ENCODE measurements around the gene MYOT. TPM values are rescaled to one million over a fixed set of nuclear protein-coding genes. Genes with fewer than 3 reads are reported as not detected.

The MYOT gene
- total and polyA plus RNA-seq, 2 of the 4 experiments (the other 2 are of a cell fraction), result not detected

- no peak overlapping the region for H3K18ac ChIP-seq (ENCODE audit: low read depth, low read length)
- no peaks in the 10 kb centered on the region for H3K79me1 ChIP-seq (ENCODE audit: low read depth in 1 of 2, low read length in 2 of 2)
- no peak overlapping the region for H3K14ac ChIP-seq (replicated peaks; ENCODE audit: low read depth, low read length)
- no peaks in the 10 kb centered on the region for H4K20me1 ChIP-seq (ENCODE audit: insufficient read depth, low read length)
- no peak overlapping the region for H3K4me2 ChIP-seq (ENCODE audit: low read depth, low read length)
- H2AK9ac ChIP-seq (replicated peaks; ENCODE audit: low read depth, low read length, poor library complexity), result no peak overlapping the region
- H2AK5ac ChIP-seq (ENCODE audit: low read depth, low read length), result no peak overlapping the region
- no peak overlapping the region for H3K4ac ChIP-seq (ENCODE audit: low read depth, low read length)
- H3K4me1 ChIP-seq (ENCODE audit: control insufficient read depth, insufficient read depth, low read length), result no peaks in the 10 kb centered on the region
- dilution Hi-C loops (cut with HindIII; ENCODE audit: low sequenced_read_pairs, unreplicated experiment), result no loop called here
- ATAC-seq (ENCODE audit: low read depth) (no peak), DNase-seq (no peak)
- in situ Hi-C loops (cut with MboI; ENCODE audit: low sequenced_read_pairs), result no loop called here
- no peak overlapping the region for H2BK5ac ChIP-seq (ENCODE audit: low read depth, low read length, poor library complexity, severe bottlenecking)
- H4K5ac ChIP-seq (ENCODE audit: low read depth, low read length), result no peak overlapping the region
- H4K91ac ChIP-seq (ENCODE audit: insufficient read depth, low read depth, low read length), result no peak overlapping the region
- no peak overlapping the region for H3K9ac ChIP-seq (ENCODE audit: low read depth, low read length)
- intact Hi-C loops (cut with micrococcal nuclease), result no loop called here
- no peaks in the 10 kb centered on the region for H3K9me1 ChIP-seq (ENCODE audit: insufficient read depth, low read length)
- H3K27ac ChIP-seq (ENCODE audit: insufficient read depth, low read length), result no peak overlapping the region
- H2AFZ ChIP-seq (replicated peaks; ENCODE audit: low read length, poor library complexity), result no peak overlapping the region
- no peak overlapping the region for H3K56ac ChIP-seq (ENCODE audit: extremely low read depth, insufficient read depth, low read length)
- WGBS, 2 experiments (ENCODE audit: extremely low coverage in 2 of 2, insufficient read length in 1 of 2), result 80% methylated on average over 1 of the region's 1 CpG; no CpG with 5 or more reads in 1 of the 2 experiments
- H3K4me3 ChIP-seq (ENCODE audit: insufficient read depth, low read depth, low read length), result no peak overlapping the region
- TF ChIP-seq MAFK (IDR thresholded peaks at IDR 0.05; ENCODE audit: low read depth, low read length) (no peak), RCOR1 (IDR thresholded peaks at IDR 0.05; ENCODE audit: insufficient replicate concordance, low read length) (no peak), RAD21 (IDR thresholded peaks at IDR 0.05; ENCODE audit: low read length) (no peak), ELK1 (IDR thresholded peaks at IDR 0.05; ENCODE audit: borderline replicate concordance, low read depth, low read length) (no peak), CEBPB (IDR thresholded peaks at IDR 0.05; ENCODE audit: low read depth, low read length) (no peak), MAZ (IDR thresholded peaks at IDR 0.05; ENCODE audit: borderline replicate concordance, low read depth, low read length) (no peak), CHD1 (IDR thresholded peaks at IDR 0.05; ENCODE audit: low read depth, low read length) (no peak), RFX5 (IDR thresholded peaks at IDR 0.05; ENCODE audit: low read depth, low read length) (no peak), NFE2L2 (IDR thresholded peaks at IDR 0.05; ENCODE audit: low read depth, low read length) (no peak), USF2 (IDR thresholded peaks at IDR 0.05; ENCODE audit: low read depth, low read length) (no peak), POLR2A (IDR thresholded peaks at IDR 0.05; ENCODE audit: low read depth, low read length) (no peak), MXI1 (IDR thresholded peaks at IDR 0.05; ENCODE audit: borderline replicate concordance, low read depth, low read length) (no peak), SMC3 (IDR thresholded peaks at IDR 0.05; ENCODE audit: low read depth, low read length) (no peak), FOS (IDR thresholded peaks at IDR 0.05; ENCODE audit: low read depth, low read length) (no peak), BHLHE40 (IDR thresholded peaks at IDR 0.05; ENCODE audit: low read depth, low read length) (no peak)
- TF ChIP-seq, protein P1, sequence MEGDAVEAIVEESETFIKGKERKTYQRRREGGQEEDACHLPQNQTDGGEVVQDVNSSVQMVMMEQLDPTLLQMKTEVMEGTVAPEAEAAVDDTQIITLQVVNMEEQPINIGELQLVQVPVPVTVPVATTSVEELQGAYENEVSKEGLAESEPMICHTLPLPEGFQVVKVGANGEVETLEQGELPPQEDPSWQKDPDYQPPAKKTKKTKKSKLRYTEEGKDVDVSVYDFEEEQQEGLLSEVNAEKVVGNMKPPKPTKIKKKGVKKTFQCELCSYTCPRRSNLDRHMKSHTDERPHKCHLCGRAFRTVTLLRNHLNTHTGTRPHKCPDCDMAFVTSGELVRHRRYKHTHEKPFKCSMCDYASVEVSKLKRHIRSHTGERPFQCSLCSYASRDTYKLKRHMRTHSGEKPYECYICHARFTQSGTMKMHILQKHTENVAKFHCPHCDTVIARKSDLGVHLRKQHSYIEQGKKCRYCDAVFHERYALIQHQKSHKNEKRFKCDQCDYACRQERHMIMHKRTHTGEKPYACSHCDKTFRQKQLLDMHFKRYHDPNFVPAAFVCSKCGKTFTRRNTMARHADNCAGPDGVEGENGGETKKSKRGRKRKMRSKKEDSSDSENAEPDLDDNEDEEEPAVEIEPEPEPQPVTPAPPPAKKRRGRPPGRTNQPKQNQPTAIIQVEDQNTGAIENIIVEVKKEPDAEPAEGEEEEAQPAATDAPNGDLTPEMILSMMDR (conservative IDR thresholded peaks at IDR 0.05; ENCODE audit: low read depth, low read length), result no peak
- no peaks in the 10 kb centered on the region for H3K36me3 ChIP-seq (ENCODE audit: control insufficient read depth, insufficient read depth, low read length)
- no peak overlapping the region for H2BK20ac ChIP-seq (ENCODE audit: low read depth, low read length)
- CTCF ChIA-PET, result interaction anchor here (0.7 kb wide), 1 partner anchor 277 kb away, joined by 3 read pairs; no protein-coding TSS in a partner anchor
- no peaks in the 10 kb centered on the region; the same call in none of the 2 replicates for H3K27me3 ChIP-seq (ENCODE audit: control insufficient read depth, insufficient read depth, low read length)
- no TSS peak for BruUV-seq (replicated peaks)
- no peak overlapping the region for H4K8ac ChIP-seq (ENCODE audit: low read depth in 2 of 2, low read length in 2 of 2)
- POLR2A ChIA-PET (ENCODE audit: unreplicated experiment), result no interaction called here
- H3K23ac ChIP-seq (ENCODE audit: low read depth, low read length), result no peak overlapping the region
- H3K9me3 ChIP-seq (ENCODE audit: control insufficient read depth, insufficient read depth, low read length), result no peaks in the 10 kb centered on the region; the same call in 1 of the 2 replicates
- no peak overlapping the region for H2BK15ac ChIP-seq (ENCODE audit: low read depth, low read length)
- no peak overlapping the region for H2BK120ac ChIP-seq (ENCODE audit: low read depth, low read length)
Observed at GRCh38 chr5:137890845-137891244, 23.2 kb downstream of the MYOT start.
